ENCODE measurements around the gene ITIH2. TPM values are rescaled to one million over a fixed set of nuclear protein-coding genes. Genes with fewer than 3 reads are reported as not detected.

Gene ITIH2
- total RNA-seq, 1 experiment from 2014 or later: 0.57 TPM

GRCh38 chr10:7666253-7667023 is 36.7 kb upstream of the ITIH2 start, which contains the start of gene ITIH5:
ITIH5 (minus strand) TSS chr10:7666966; CDS start chr10:7666892, 74 bp downstream.
- no peak for ATAC-seq
- DNase-seq (ENCODE audit: low read depth, low spot score): no peak
- ChIA-PET RAD21 (ENCODE audit: low non-redundant PET in 1 of 2, low total read pairs in 2 of 2, uncharacterized antibody in 2 of 2, unreplicated experiment in 2 of 2) (no interaction called here), POLR2A (no interaction called here), CTCF (interaction anchor here (1.2 kb wide), 1 partner anchor 21 kb away, joined by 3 read pairs; no protein-coding TSS in a partner anchor)
- no peaks in the 10 kb centered on the region for H4K20me1 ChIP-seq (ENCODE audit: insufficient read depth)
- no peaks in the 10 kb centered on the region for H3K79me2 ChIP-seq (ENCODE audit: insufficient read depth, low read length)
- H3K27me3 ChIP-seq (ENCODE audit: insufficient read depth, low read length): peaks cover 19% of the 10 kb centered on the region
- no peaks in the 10 kb centered on the region for H3K9me2 ChIP-seq (ENCODE audit: insufficient read depth)
- H3K27ac ChIP-seq (ENCODE audit: low read depth, low read length): no peak within 1 kb of the TSS
- H3K36me3 ChIP-seq (ENCODE audit: control insufficient read depth in 1 of 2, insufficient read depth in 2 of 2, low read length in 2 of 2): no peaks in the 10 kb centered on the region
- no peak within 1 kb of the TSS for H3K9ac ChIP-seq (ENCODE audit: low read length)
- no peak within 1 kb of the TSS for H2AFZ ChIP-seq (ENCODE audit: low read depth, low read length, poor library complexity, severe bottlenecking)
- no peaks in the 10 kb centered on the region for H3K4me1 ChIP-seq (ENCODE audit: control insufficient read depth in 1 of 2, insufficient read depth in 2 of 2, low read length in 2 of 2)
- H3K9me3 ChIP-seq (ENCODE audit: control insufficient read depth in 1 of 2, insufficient read depth in 1 of 2, low read depth in 1 of 2, low read length in 2 of 2): no peaks in the 10 kb centered on the region
- BruUV-seq (replicated peaks): no TSS peak
- no peak for TF ChIP-seq ELF1 (IDR thresholded peaks at IDR 0.05; ENCODE audit: borderline replicate concordance, low read depth)
- no peak within 1 kb of the TSS for H3K4me3 ChIP-seq (replicated peaks in 1 of 2; ENCODE audit: low read depth in 1 of 2, low read length in 2 of 2)
- intact Hi-C loops (cut with micrococcal nuclease): no loop called here
- H3K4me2 ChIP-seq (ENCODE audit: low read length): no peak within 1 kb of the TSS

GRCh38 chr10:7667262-7668141 is 35.6 kb upstream of the ITIH2 start:
- Histone ChIP-seq H3K27me3 (ENCODE audit: insufficient read depth, low read length) (peaks cover 21% of the 10 kb centered on the region), H4K20me1 (ENCODE audit: insufficient read depth) (no peaks in the 10 kb centered on the region), H3K9me3 (ENCODE audit: control insufficient read depth in 1 of 2, insufficient read depth in 1 of 2, low read depth in 1 of 2, low read length in 2 of 2) (no peaks in the 10 kb centered on the region), H3K79me2 (ENCODE audit: insufficient read depth, low read length) (no peaks in the 10 kb centered on the region), H3K9ac (ENCODE audit: low read length) (no peak overlapping the region), H3K4me3 (replicated peaks in 1 of 2; ENCODE audit: low read depth in 1 of 2, low read length in 2 of 2) (no peak overlapping the region), H3K36me3 (ENCODE audit: control insufficient read depth in 1 of 2, insufficient read depth in 2 of 2, low read length in 2 of 2) (no peaks in the 10 kb centered on the region), H3K4me1 (ENCODE audit: control insufficient read depth in 1 of 2, insufficient read depth in 2 of 2, low read length in 2 of 2) (no peaks in the 10 kb centered on the region), H3K4me2 (ENCODE audit: low read length) (no peak overlapping the region), H2AFZ (ENCODE audit: low read depth, low read length, poor library complexity, severe bottlenecking) (no peak overlapping the region), H3K27ac (ENCODE audit: low read depth, low read length) (no peak overlapping the region), H3K9me2 (ENCODE audit: insufficient read depth) (no peaks in the 10 kb centered on the region)
- ChIA-PET RAD21 (ENCODE audit: low non-redundant PET in 1 of 2, low total read pairs in 2 of 2, uncharacterized antibody in 2 of 2, unreplicated experiment in 2 of 2) (interaction anchor here in 1 of 2 experiments (0.6 kb wide), 1 partner anchor 1266 kb away, joined by 4 read pairs; no protein-coding TSS in a partner anchor), CTCF (no interaction called here), POLR2A (no interaction called here)
- DNase-seq (ENCODE audit: low read depth, low spot score) (no peak), ATAC-seq (no peak)
- BruUV-seq (replicated peaks): no TSS peak
- TF ChIP-seq EGR1 (IDR thresholded peaks at IDR 0.05; ENCODE audit: low read depth): no peak
- TF ChIP-seq POLR2A (IDR thresholded peaks at IDR 0.05; ENCODE audit: borderline replicate concordance, extremely low read depth, insufficient read depth, insufficient read length): no peak
- intact Hi-C loops (cut with micrococcal nuclease): no loop called here

All from HCT116 (cell line).